ENCODE measurements around the gene FOXQ1. TPM values are rescaled to one million over a fixed set of nuclear protein-coding genes. Genes with fewer than 3 reads are reported as not detected.

Gene FOXQ1
- total and polyA plus RNA-seq, 9 of the 15 experiments (the other 6 are each of a cell fraction or from before 2014, with no cell fraction given) = not detected

- TF ChIP-seq, protein P1, sequence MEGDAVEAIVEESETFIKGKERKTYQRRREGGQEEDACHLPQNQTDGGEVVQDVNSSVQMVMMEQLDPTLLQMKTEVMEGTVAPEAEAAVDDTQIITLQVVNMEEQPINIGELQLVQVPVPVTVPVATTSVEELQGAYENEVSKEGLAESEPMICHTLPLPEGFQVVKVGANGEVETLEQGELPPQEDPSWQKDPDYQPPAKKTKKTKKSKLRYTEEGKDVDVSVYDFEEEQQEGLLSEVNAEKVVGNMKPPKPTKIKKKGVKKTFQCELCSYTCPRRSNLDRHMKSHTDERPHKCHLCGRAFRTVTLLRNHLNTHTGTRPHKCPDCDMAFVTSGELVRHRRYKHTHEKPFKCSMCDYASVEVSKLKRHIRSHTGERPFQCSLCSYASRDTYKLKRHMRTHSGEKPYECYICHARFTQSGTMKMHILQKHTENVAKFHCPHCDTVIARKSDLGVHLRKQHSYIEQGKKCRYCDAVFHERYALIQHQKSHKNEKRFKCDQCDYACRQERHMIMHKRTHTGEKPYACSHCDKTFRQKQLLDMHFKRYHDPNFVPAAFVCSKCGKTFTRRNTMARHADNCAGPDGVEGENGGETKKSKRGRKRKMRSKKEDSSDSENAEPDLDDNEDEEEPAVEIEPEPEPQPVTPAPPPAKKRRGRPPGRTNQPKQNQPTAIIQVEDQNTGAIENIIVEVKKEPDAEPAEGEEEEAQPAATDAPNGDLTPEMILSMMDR (IDR thresholded peaks at IDR 0.05 in 2 of 3, conservative IDR thresholded peaks at IDR 0.05 in 1 of 3; ENCODE audit: insufficient read depth in 2 of 3, low read depth in 1 of 3, low read length in 3 of 3) = peak; percentile 37 to 44 (median 39); a peak in 5 of 6 replicates
Observed at GRCh38 chr6:1363729-1364572, 52.1 kb downstream of the FOXQ1 start (continued).

Other genes with a start within 250 kb of the FOXQ1 start
- gene FOXF2, start 77.5 kb downstream of the FOXQ1 start, total RNA-seq (2014; rRNA removed) = not detected in 2 replicates
- gene FOXF2, start 77.5 kb downstream of the FOXQ1 start, total RNA-seq (2014; rRNA removed; fragmentation: Illumina TruSeq; extraction: Trizol) = not detected in 2 replicates
- gene FOXF2, start 77.5 kb downstream of the FOXQ1 start, total RNA-seq (2015; rRNA removed; fragmentation: Illumina TruSeq; extraction: Trizol) = not detected in 2 replicates
- gene FOXF2, start 77.5 kb downstream of the FOXQ1 start, total RNA-seq (2021) = not detected in 2 replicates
- not detected in 2 replicates for gene FOXF2, start 77.5 kb downstream of the FOXQ1 start, polyA plus RNA-seq (2011; rRNA removed)
- gene FOXF2, start 77.5 kb downstream of the FOXQ1 start, polyA plus RNA-seq (2014; fragmentation: Illumina TruSeq; extraction: Trizol) = not detected in 2 replicates
- gene FOXF2, start 77.5 kb downstream of the FOXQ1 start, polyA plus RNA-seq (2014; fragmentation: Nextera tagmentation; extraction: Ambion mirVana) = not detected
- not detected in 2 replicates for gene FOXF2, start 77.5 kb downstream of the FOXQ1 start, polyA plus RNA-seq (2014; rRNA removed)

Measured in K562 (cell line).